Tibial artery (tissue), 4 donors: ENCODE data around the gene NOTCH2.

ENCODE experiments used
- DNase-seq, 2 donors: peaks; one replicate each; pipeline ENCODE4 v3.0.0-alpha.2; 2019
- H3K27ac ChIP-seq, 2 donors: fragments of 200-600 bp; sonication (generic) in 1 of 2; 1 replicate in 1 of 2; 2 replicates in 1 of 2; pipeline ENCODE4 v1.5.1; 2018 to 2019; ENCODE audit warnings: mild to moderate bottlenecking in 1 of 2
- H3K27me3 ChIP-seq, 2 donors: fragments of 200-600 bp; sonication (generic) in 1 of 2; one replicate each; pipeline versions ENCODE4 v1.5.1 to v1.6.0; 2016 to 2019
- H3K36me3 ChIP-seq, 3 donors: fragments of 200-600 bp; sonication (generic) in 2 of 3; one replicate each; pipeline ENCODE4 v1.5.1; 2016 to 2019; ENCODE audit warnings: mild to moderate bottlenecking in 2 of 3
- H3K4me1 ChIP-seq, 4 donors: fragments of 200-600 bp; sonication (generic) in 2 of 4; 1 replicate in 3 of 4; 2 replicates in 1 of 4; pipeline ENCODE4 v1.5.1; 2016 to 2019
- H3K4me3 ChIP-seq, 2 donors: fragments of 200-600 bp; sonication (generic) in 1 of 2; 1 replicate in 1 of 2; 2 replicates in 1 of 2; pipeline ENCODE4 v1.5.1; 2018 to 2019; ENCODE audit warnings: mild to moderate bottlenecking in 2 of 2
- H3K9me3 ChIP-seq, 3 donors: fragments of 200-600 bp; sonication (generic) in 1 of 3; one replicate each; pipeline ENCODE4 v1.5.1; 2016 to 2019
- CTCF ChIP-seq, 2 experiments: fragments of 200-600 bp in 1 of 2; fragments of 450-650 bp in 1 of 2; IDR thresholded peaks; one replicate each; pipeline ENCODE4 v1.5.1; 2017 to 2019; ENCODE audit warnings: antibody characterized with exemption in 2 of 2, mild to moderate bottlenecking in 1 of 2, moderate library complexity in 1 of 2
- intact Hi-C: fragments of 100-400 bp; cut with DNase I; formaldehyde crosslinking; loops from one replicate; pipeline ENCODE4 v1.15.0; 2023; ENCODE audit warnings: low total_unique reads

NOTCH2 gene

GRCh38 chr1:119903443-119903835 is 166.0 kb downstream of the NOTCH2 start:
- no peaks in the 10 kb centered on the region for H3K36me3 ChIP-seq
- no peaks in the 10 kb centered on the region for H3K27me3 ChIP-seq
- no peak for DNase-seq
- TF ChIP-seq CTCF (IDR thresholded peaks at IDR 0.05) = no peak
- H3K27ac ChIP-seq = no peak overlapping the region
- no peak overlapping the region for H3K4me3 ChIP-seq
- H3K9me3 ChIP-seq = peaks cover 0 to 7% (median 2%) of the 10 kb centered on the region in 3 donors
- no peaks in the 10 kb centered on the region for H3K4me1 ChIP-seq
- intact Hi-C loops = no loop called here

GRCh38 chr1:119902775-119903442 is 166.6 kb downstream of the NOTCH2 start:
- Histone ChIP-seq H3K27me3 (no peaks in the 10 kb centered on the region), H3K4me1 (no peaks in the 10 kb centered on the region)
- intact Hi-C loops = no loop called here

GRCh38 chr1:119898981-119899720 is 170.3 kb downstream of the NOTCH2 start:
- no peaks in the 10 kb centered on the region for H3K4me1 ChIP-seq
- H3K4me3 ChIP-seq = no peak overlapping the region
- TF ChIP-seq CTCF (IDR thresholded peaks at IDR 0.05) = no peak
- no peaks in the 10 kb centered on the region for H3K36me3 ChIP-seq
- no peak overlapping the region for H3K27ac ChIP-seq
- H3K27me3 ChIP-seq = peaks cover 0 to 11% of the 10 kb centered on the region in 2 donors
- no peaks in the 10 kb centered on the region for H3K9me3 ChIP-seq
- no peak for DNase-seq
- intact Hi-C loops = no loop called here

More at GRCh38 chr1:119902775-119903442, 166.6 kb downstream of the NOTCH2 start:
- Histone ChIP-seq H3K4me3 (no peak overlapping the region), H3K27ac (no peak overlapping the region), H3K9me3 (peaks cover 0 to 7% (median 2%) of the 10 kb centered on the region in 3 donors), H3K36me3 (no peaks in the 10 kb centered on the region)
- no peak for DNase-seq
- no peak for TF ChIP-seq CTCF (IDR thresholded peaks at IDR 0.05)

DNA sequence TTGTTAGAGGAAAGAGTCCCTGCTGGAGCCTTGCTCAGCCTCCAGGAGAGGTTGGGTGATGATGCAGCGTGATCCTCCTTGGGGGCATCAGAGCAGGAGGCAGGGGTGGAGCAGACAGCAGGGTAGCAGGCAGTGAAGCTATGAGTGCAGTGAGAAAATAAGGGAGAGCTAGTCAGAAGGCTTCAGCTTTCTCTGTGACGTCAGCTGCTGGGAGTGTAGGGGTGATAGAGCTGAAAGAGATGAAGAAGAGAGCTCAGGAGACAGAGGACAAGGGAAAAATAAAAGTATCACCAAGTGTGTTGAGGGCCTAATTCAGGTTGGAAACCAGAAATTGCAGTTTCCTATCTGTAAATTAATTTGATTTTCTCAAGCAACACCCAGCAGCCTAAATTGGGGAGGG is 170.9 kb downstream of the NOTCH2 start:
- Histone ChIP-seq H3K27ac (no peak overlapping the region), H3K4me1 (no peaks in the 10 kb centered on the region), H3K9me3 (no peaks in the 10 kb centered on the region), H3K4me3 (no peak overlapping the region), H3K36me3 (no peaks in the 10 kb centered on the region), H3K27me3 (peaks cover 0 to 11% of the 10 kb centered on the region in 2 donors)
- no peak for DNase-seq
- TF ChIP-seq CTCF (IDR thresholded peaks at IDR 0.05) = no peak
- intact Hi-C loops = no loop called here

GRCh38 chr1:119896303-119896702 is 173.2 kb downstream of the NOTCH2 start, which contains the start of gene ADAM30:
ADAM30 (minus strand) TSS chr1:119896515; CDS start chr1:119896336, 179 bp downstream.
- Histone ChIP-seq H3K36me3 (no peaks in the 10 kb centered on the region), H3K4me1 (no peaks in the 10 kb centered on the region), H3K9me3 (no peaks in the 10 kb centered on the region), H3K4me3 (no peak within 1 kb of the TSS), H3K27ac (no peak within 1 kb of the TSS), H3K27me3 (peaks cover 0 to 11% of the 10 kb centered on the region in 2 donors)
- intact Hi-C loops = no loop called here
- DNase-seq = no peak
- no peak for TF ChIP-seq CTCF (IDR thresholded peaks at IDR 0.05)
